ENCODE measurements around the gene ZNF688. TPM values are rescaled to one million over a fixed set of nuclear protein-coding genes. Genes with fewer than 3 reads are reported as not detected.
A peak's percentile ranks its signal among the peaks of the same experiment; 100 is the strongest.

ZNF688 gene
- total RNA-seq, 1 donor from 2014 or later: 18.7 TPM

GRCh38 chr16:30535106-30535776 lies 36.3 kb downstream of the ZNF688 start:
- no peak for TF ChIP-seq CTCF (IDR thresholded peaks at IDR 0.05; ENCODE audit: partially characterized antibody, unreplicated experiment)
- Mint-ChIP-seq H3K4me3 (ENCODE audit: unreplicated experiment) (peak overlapping the region; percentile 98), H3K36me3 (ENCODE audit: unreplicated experiment) (no peaks in the 10 kb centered on the region), H3K27me3 (ENCODE audit: unreplicated experiment) (peaks cover 4% of the 10 kb centered on the region), H3K4me1 (ENCODE audit: low read depth, unreplicated experiment) (peaks cover 7% of the 10 kb centered on the region), H3K9me3 (ENCODE audit: unreplicated experiment) (peaks cover 12% of the 10 kb centered on the region), H3K27ac (ENCODE audit: unreplicated experiment) (peak overlapping the region; percentile 96)
- DNase-seq: no peak

GRCh38 chr16:30534368-30535105 lies 37.0 kb downstream of the ZNF688 start, which contains the start of gene ZNF747:
Gene ZNF747, minus strand, starts transcription at chr16:30534858. Its CDS starts 179 bp downstream, at chr16:30534679.
- peaks cover 12% of the 10 kb centered on the region for H3K9me3 Mint-ChIP-seq (ENCODE audit: unreplicated experiment)
- H3K36me3 Mint-ChIP-seq (ENCODE audit: unreplicated experiment): no peaks in the 10 kb centered on the region

GRCh38 chr16:30533748-30534367 lies 37.7 kb downstream of the ZNF688 start:
- no peaks in the 10 kb centered on the region for H3K36me3 Mint-ChIP-seq (ENCODE audit: unreplicated experiment)
- peaks cover 7% of the 10 kb centered on the region for H3K4me1 Mint-ChIP-seq (ENCODE audit: low read depth, unreplicated experiment)
- H3K9me3 Mint-ChIP-seq (ENCODE audit: unreplicated experiment): peaks cover 12% of the 10 kb centered on the region
- peak overlapping the region; percentile 70 for H3K27ac Mint-ChIP-seq (ENCODE audit: unreplicated experiment)
- peaks cover 4% of the 10 kb centered on the region for H3K27me3 Mint-ChIP-seq (ENCODE audit: unreplicated experiment)
- H3K4me3 Mint-ChIP-seq (ENCODE audit: unreplicated experiment): peak overlapping the region; percentile 87
- DNase-seq: peak; percentile 29
- TF ChIP-seq CTCF (IDR thresholded peaks at IDR 0.05; ENCODE audit: partially characterized antibody, unreplicated experiment): no peak

More at GRCh38 chr16:30534368-30535105, 37.0 kb downstream of the ZNF688 start, which contains the start of gene ZNF747:
- no peak for TF ChIP-seq CTCF (IDR thresholded peaks at IDR 0.05; ENCODE audit: partially characterized antibody, unreplicated experiment)
- Mint-ChIP-seq H3K4me1 (ENCODE audit: low read depth, unreplicated experiment) (peaks cover 7% of the 10 kb centered on the region), H3K27ac (ENCODE audit: unreplicated experiment) (peak within 1 kb of the TSS; percentile 96), H3K27me3 (ENCODE audit: unreplicated experiment) (peaks cover 4% of the 10 kb centered on the region), H3K4me3 (ENCODE audit: unreplicated experiment) (peak within 1 kb of the TSS; percentile 98)
- DNase-seq: peak; percentile 93

- no peak for TF ChIP-seq CTCF (IDR thresholded peaks at IDR 0.05; ENCODE audit: partially characterized antibody, unreplicated experiment)
- peak; percentile 31 for DNase-seq
- Mint-ChIP-seq H3K27ac (ENCODE audit: unreplicated experiment) (peak overlapping the region; percentile 87), H3K4me1 (ENCODE audit: low read depth, unreplicated experiment) (peaks cover 7% of the 10 kb centered on the region), H3K27me3 (ENCODE audit: unreplicated experiment) (peaks cover 4% of the 10 kb centered on the region), H3K4me3 (ENCODE audit: unreplicated experiment) (peak overlapping the region; percentile 85), H3K9me3 (ENCODE audit: unreplicated experiment) (peaks cover 12% of the 10 kb centered on the region), H3K36me3 (ENCODE audit: unreplicated experiment) (no peaks in the 10 kb centered on the region)
These were observed 38.4 kb downstream of the ZNF688 start for GRCh38 chr16:30533146-30533522.
